CD8-positive, alpha-beta memory T cell (primary cell): ENCODE data around the gene ITPRIPL2. TPM values are rescaled to one million over a fixed set of nuclear protein-coding genes. Genes with fewer than 3 reads are reported as not detected.
A peak's percentile ranks its signal among the peaks of the same experiment; 100 is the strongest.

Experiments
- CTCF ChIA-PET: fragments of 350-600 bp; sonication (Branson Sonifier 250); formaldehyde crosslinking; loops from one replicate; lab custom pipeline; 2021; ENCODE audit warnings: antibody characterized with exemption; lab: Charles Lee
- POLR2A ChIA-PET: fragments of 350-600 bp; sonication (Branson Sonifier 250); formaldehyde crosslinking; loops from one replicate; lab custom pipeline; 2021; ENCODE audit warnings: antibody characterized with exemption; lab: Charles Lee
- DNase-seq, 5 donors: peaks; one replicate each; pipeline versions ENCODE4 v3.0.0 to v3.0.0-alpha.2; 2020 to 2022; ENCODE audit warnings: mixed read lengths in 1 of 5
- H3K27ac ChIP-seq: one replicate; pipeline ENCODE4 v1.7.0; 2013; ENCODE audit warnings: low read depth, mild to moderate bottlenecking, low read length, moderate library complexity
- H3K27me3 ChIP-seq: 2 replicates; pipeline ENCODE4 v1.7.0; 2013; ENCODE audit warnings: low read length, mild to moderate bottlenecking; ENCODE audit not compliant: insufficient read depth, poor library complexity, severe bottlenecking
- H3K36me3 ChIP-seq: 2 replicates; pipeline ENCODE4 v1.7.0; 2013; ENCODE audit warnings: mild to moderate bottlenecking, low read length, moderate library complexity; ENCODE audit not compliant: insufficient read depth
- H3K4me1 ChIP-seq: 2 replicates; pipeline ENCODE4 v1.7.0; 2013; ENCODE audit warnings: mild to moderate bottlenecking, low read length, moderate library complexity; ENCODE audit not compliant: insufficient read depth
- H3K4me3 ChIP-seq: 2 replicates; pipeline ENCODE4 v1.7.0; 2013; ENCODE audit warnings: mild to moderate bottlenecking, low read length
- H3K9me3 ChIP-seq: 2 replicates; pipeline ENCODE4 v1.7.0; 2013; ENCODE audit warnings: mild to moderate bottlenecking, low read length
- H3K27ac Mint-ChIP-seq, 8 donors: one replicate each; pipeline ENCODE4 v1.8.0; 2020 to 2021; ENCODE audit warnings: mixed read lengths in 8 of 8, mild to moderate bottlenecking in 6 of 8, inconsistent platforms in 3 of 8, moderate library complexity in 3 of 8
- H3K27me3 Mint-ChIP-seq, 2 donors: one replicate each; pipeline ENCODE4 v1.8.0; 2020 to 2021; ENCODE audit warnings: mixed read lengths in 2 of 2, mild to moderate bottlenecking in 1 of 2, moderate library complexity in 1 of 2
- H3K36me3 Mint-ChIP-seq, 3 donors: one replicate each; pipeline ENCODE4 v1.8.0; 2020 to 2021; ENCODE audit warnings: mixed read lengths in 3 of 3, inconsistent platforms in 1 of 3, mild to moderate bottlenecking in 1 of 3
- H3K4me1 Mint-ChIP-seq, 3 donors: one replicate each; pipeline ENCODE4 v1.8.0; 2020 to 2021; ENCODE audit warnings: mixed read lengths in 3 of 3, inconsistent platforms in 1 of 3, mild to moderate bottlenecking in 1 of 3
- H3K4me3 Mint-ChIP-seq, 7 donors: one replicate each; pipeline ENCODE4 v1.8.0; 2020 to 2021; ENCODE audit warnings: mixed read lengths in 7 of 7, mild to moderate bottlenecking in 6 of 7, moderate library complexity in 4 of 7, inconsistent platforms in 2 of 7
- H3K9me3 Mint-ChIP-seq, 5 donors: one replicate each; pipeline ENCODE4 v1.8.0; 2020 to 2022; ENCODE audit warnings: mixed read lengths in 5 of 5, mild to moderate bottlenecking in 3 of 5, moderate library complexity in 2 of 5, inconsistent platforms in 1 of 5
- polyA plus RNA-seq: library from polyadenylated mRNA; unstranded; fragments of 300-500 nt; fragmentation: Illumina TruSeq; gene quantifications from one replicate; pipeline ENCODE4 v1.2.3, GENCODE V29; 2021
- total RNA-seq, 2 experiments: library from RNA; stranded (reverse); gene quantifications; one replicate each; pipeline ENCODE4 v1.2.3, GENCODE V29; 2021

The ITPRIPL2 gene
- total and polyA plus RNA-seq, 3 experiments from 2014 or later = 0.89 to 17.3 (median 15.8) TPM

GRCh38 chr16:19073863-19074262, 39.9 kb upstream of the ITPRIPL2 start:
- ChIA-PET CTCF (no interaction called here), POLR2A (no interaction called here)
- H3K4me3 ChIP-seq = no peak overlapping the region
- H3K9me3 Mint-ChIP-seq = no peaks in the 10 kb centered on the region
- no peak for DNase-seq
- peaks cover 4 to 51% (median 14%) of the 10 kb centered on the region in 3 donors for H3K36me3 Mint-ChIP-seq
- no peaks in the 10 kb centered on the region for H3K36me3 ChIP-seq
- H3K4me3 Mint-ChIP-seq = no peak overlapping the region
- H3K27me3 Mint-ChIP-seq = no peaks in the 10 kb centered on the region
- no peaks in the 10 kb centered on the region for H3K9me3 ChIP-seq
- no peak overlapping the region for H3K27ac ChIP-seq
- peaks cover 2% of the 10 kb centered on the region for H3K4me1 ChIP-seq
- H3K27me3 ChIP-seq = no peaks in the 10 kb centered on the region
- peaks cover 2 to 7% (median 2%) of the 10 kb centered on the region in 3 donors for H3K4me1 Mint-ChIP-seq
- peak overlapping the region in 2 of 8 donors; percentile 19 to 72 for H3K27ac Mint-ChIP-seq

- Mint-ChIP-seq H3K27ac (no peak overlapping the region), H3K36me3 (peaks cover 4 to 60% (median 18%) of the 10 kb centered on the region in 3 donors), H3K27me3 (no peaks in the 10 kb centered on the region), H3K4me3 (no peak overlapping the region), H3K4me1 (peaks cover 0 to 4% (median 2%) of the 10 kb centered on the region in 3 donors), H3K9me3 (no peaks in the 10 kb centered on the region)
- Histone ChIP-seq H3K9me3 (no peaks in the 10 kb centered on the region), H3K27me3 (no peaks in the 10 kb centered on the region), H3K27ac (no peak overlapping the region), H3K4me3 (no peak overlapping the region), H3K36me3 (no peaks in the 10 kb centered on the region), H3K4me1 (no peaks in the 10 kb centered on the region)
- CTCF ChIA-PET = interaction anchor here (1.8 kb wide), 1 partner anchor 10 kb away, joined by 5 read pairs; no protein-coding TSS in a partner anchor
- no peak for DNase-seq
- POLR2A ChIA-PET = interaction anchor here (0.6 kb wide), 1 partner anchor 447 kb away, joined by 3 read pairs; no protein-coding TSS in a partner anchor
These were observed 38.3 kb upstream of the ITPRIPL2 start for GRCh38 chr16:19075511-19075910.

- Mint-ChIP-seq H3K27me3 (no peaks in the 10 kb centered on the region), H3K4me1 (no peaks in the 10 kb centered on the region), H3K36me3 (peaks cover 8 to 64% (median 23%) of the 10 kb centered on the region in 3 donors), H3K9me3 (no peaks in the 10 kb centered on the region), H3K27ac (no peak overlapping the region), H3K4me3 (no peak overlapping the region)
- no peak for DNase-seq
- Histone ChIP-seq H3K36me3 (peaks cover 5% of the 10 kb centered on the region), H3K4me1 (no peaks in the 10 kb centered on the region), H3K4me3 (no peak overlapping the region), H3K27me3 (no peaks in the 10 kb centered on the region), H3K27ac (no peak overlapping the region), H3K9me3 (no peaks in the 10 kb centered on the region)
- POLR2A ChIA-PET = no interaction called here
- CTCF ChIA-PET = interaction anchor here (1.0 kb wide), 1 partner anchor 8 kb away, joined by 4 read pairs; no protein-coding TSS in a partner anchor
These were observed 35.9 kb upstream of the ITPRIPL2 start for GRCh38 chr16:19077879-19078278.

- Mint-ChIP-seq H3K27me3 (peaks cover 3 to 8% of the 10 kb centered on the region in 2 donors), H3K9me3 (no peaks in the 10 kb centered on the region), H3K27ac (no peak overlapping the region), H3K36me3 (peaks cover 4 to 24% (median 11%) of the 10 kb centered on the region in 3 donors), H3K4me3 (no peak overlapping the region), H3K4me1 (peaks cover 2 to 7% (median 7%) of the 10 kb centered on the region in 3 donors)
- POLR2A ChIA-PET = no interaction called here
- no peak for DNase-seq
- H3K4me1 ChIP-seq = peaks cover 11% of the 10 kb centered on the region
- H3K36me3 ChIP-seq = peaks cover 5% of the 10 kb centered on the region
- H3K27me3 ChIP-seq = peaks cover 7% of the 10 kb centered on the region
- H3K27ac ChIP-seq = no peak overlapping the region
- H3K4me3 ChIP-seq = no peak overlapping the region
- CTCF ChIA-PET = interaction anchor here (3.8 kb wide), 1 partner anchor 419 kb away, joined by 38 read pairs; no protein-coding TSS in a partner anchor
- no peaks in the 10 kb centered on the region for H3K9me3 ChIP-seq
These were observed 30.1 kb upstream of the ITPRIPL2 start for GRCh38 chr16:19083670-19084069.

GRCh38 chr16:19084139-19084538, 29.6 kb upstream of the ITPRIPL2 start:
- peaks cover 3 to 8% of the 10 kb centered on the region in 2 donors for H3K27me3 Mint-ChIP-seq
- H3K9me3 ChIP-seq = no peaks in the 10 kb centered on the region
- H3K36me3 ChIP-seq = peaks cover 5% of the 10 kb centered on the region
- ChIA-PET POLR2A (no interaction called here), CTCF (interaction anchor here (3.2 to 3.8 kb wide), 2 partner anchors 11 to 418 kb away, joined by 12 to 38 read pairs; no protein-coding TSS in a partner anchor)
- no peak for DNase-seq
- no peak overlapping the region for H3K27ac Mint-ChIP-seq
- H3K4me1 ChIP-seq = peaks cover 11% of the 10 kb centered on the region
- no peak overlapping the region for H3K4me3 Mint-ChIP-seq
- H3K27me3 ChIP-seq = peaks cover 7% of the 10 kb centered on the region
- no peak overlapping the region for H3K27ac ChIP-seq
- H3K36me3 Mint-ChIP-seq = peaks cover 4 to 19% (median 7%) of the 10 kb centered on the region in 3 donors
- H3K4me3 ChIP-seq = no peak overlapping the region
- no peaks in the 10 kb centered on the region for H3K9me3 Mint-ChIP-seq
- H3K4me1 Mint-ChIP-seq = peaks cover 2 to 7% (median 7%) of the 10 kb centered on the region in 3 donors

- Mint-ChIP-seq H3K36me3 (peaks cover 4 to 15% (median 6%) of the 10 kb centered on the region in 3 donors), H3K9me3 (no peaks in the 10 kb centered on the region), H3K4me3 (no peak overlapping the region), H3K27ac (no peak overlapping the region), H3K27me3 (peaks cover 3 to 8% of the 10 kb centered on the region in 2 donors), H3K4me1 (peaks cover 2 to 7% (median 7%) of the 10 kb centered on the region in 3 donors)
- Histone ChIP-seq H3K4me1 (peaks cover 11% of the 10 kb centered on the region), H3K9me3 (no peaks in the 10 kb centered on the region), H3K4me3 (no peak overlapping the region), H3K27ac (no peak overlapping the region), H3K36me3 (peaks cover 5% of the 10 kb centered on the region), H3K27me3 (peaks cover 7% of the 10 kb centered on the region)
- no peak for DNase-seq
- POLR2A ChIA-PET = no interaction called here
- CTCF ChIA-PET = interaction anchor here (1.2 to 3.8 kb wide), 4 partner anchors 10 to 418 kb away, joined by 4 to 38 read pairs (median 9); no protein-coding TSS in a partner anchor
These were observed 28.9 kb upstream of the ITPRIPL2 start for GRCh38 chr16:19084879-19085278.

GRCh38 chr16:19085679-19086200, 28.0 kb upstream of the ITPRIPL2 start:
- H3K27ac Mint-ChIP-seq = no peak overlapping the region
- H3K4me3 Mint-ChIP-seq = peak overlapping the region in 1 of 7 donors; percentile 67
- H3K27me3 Mint-ChIP-seq = peaks cover 3 to 8% of the 10 kb centered on the region in 2 donors
- Histone ChIP-seq H3K9me3 (no peaks in the 10 kb centered on the region), H3K4me3 (no peak overlapping the region), H3K27ac (no peak overlapping the region), H3K36me3 (peaks cover 5% of the 10 kb centered on the region), H3K4me1 (peaks cover 11% of the 10 kb centered on the region), H3K27me3 (peaks cover 7% of the 10 kb centered on the region)
- DNase-seq = no peak
- peaks cover 4 to 13% (median 6%) of the 10 kb centered on the region in 3 donors for H3K36me3 Mint-ChIP-seq
- H3K4me1 Mint-ChIP-seq = peaks cover 2 to 7% (median 7%) of the 10 kb centered on the region in 3 donors
- POLR2A ChIA-PET = no interaction called here
- no peaks in the 10 kb centered on the region for H3K9me3 Mint-ChIP-seq
- CTCF ChIA-PET = interaction anchor here (0.6 to 3.8 kb wide), 17 partner anchors 8 to 470 kb away, joined by 3 to 38 read pairs (median 4); partner anchors contain the start of genes COQ7 and VPS35L
